Vagina (tissue), 2 donors: ENCODE data around the gene GNG14.

Experiments
- CTCF ChIP-seq, 3 experiments: fragments of 450-650 bp in 2 of 3; fragments of 200-600 bp in 1 of 3; sonication (generic) in 1 of 3; IDR thresholded peaks; one replicate each; pipeline ENCODE4 v1.5.1; 2017 to 2019; ENCODE audit warnings: antibody characterized with exemption in 3 of 3, mild to moderate bottlenecking in 2 of 3, moderate library complexity in 2 of 3
- POLR2A ChIP-seq, 2 donors: fragments of 450-650 bp; IDR thresholded peaks; one replicate each; pipeline ENCODE4 v1.6.1; 2017; ENCODE audit warnings: antibody characterized with exemption in 2 of 2, mild to moderate bottlenecking in 2 of 2, moderate library complexity in 2 of 2
- POLR2AphosphoS5 ChIP-seq, 2 donors: sonication (generic); formaldehyde crosslinking; IDR thresholded peaks; one replicate each; pipeline ENCODE4 v1.9.0; 2017; ENCODE audit warnings: antibody characterized with exemption in 2 of 2, mild to moderate bottlenecking in 2 of 2, low read depth in 1 of 2; ENCODE audit not compliant: insufficient read depth in 1 of 2

GRCh38 chr19:12665671-12666264 is 22.0 kb upstream of the GNG14 start:
- TF ChIP-seq CTCF (IDR thresholded peaks at IDR 0.05) (no peak), POLR2A (IDR thresholded peaks at IDR 0.05) (no peak), POLR2AphosphoS5 (IDR thresholded peaks at IDR 0.05; ENCODE audit: insufficient read depth in 1 of 2, low read depth in 1 of 2) (no peak)
